ENCODE measurements around the gene GPR156.

Gene GPR156

DNA sequence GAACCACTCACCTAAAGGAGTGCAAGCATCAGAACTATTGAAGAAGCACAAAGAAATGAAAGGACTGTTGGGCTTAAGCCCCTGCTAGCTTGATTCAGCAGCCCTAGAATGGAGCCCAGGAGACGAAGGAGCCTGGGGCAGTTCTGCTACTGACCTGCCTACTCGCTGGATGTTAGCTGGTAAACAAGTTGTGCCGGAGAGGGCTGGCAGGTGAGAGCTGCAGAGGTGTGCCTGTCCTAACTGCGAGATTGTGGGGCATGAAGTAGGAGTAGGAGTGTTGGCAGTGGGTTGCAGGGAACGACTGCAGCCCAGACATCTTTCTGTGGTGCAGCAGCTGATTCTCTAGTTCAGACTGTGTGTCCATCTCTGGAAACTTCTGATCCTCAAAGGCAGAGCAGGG lies 115.6 kb downstream of the GPR156 start:
- H3K4me1 ChIP-seq (ENCODE audit: control insufficient read depth, insufficient read depth, low read length), result no peaks in the 10 kb centered on the region; the same call in 1 of the 2 replicates
- H3K36me3 ChIP-seq (ENCODE audit: control insufficient read depth in 2 of 2, insufficient read depth in 1 of 2, low read length in 2 of 2), result no peaks in the 10 kb centered on the region
- no peak overlapping the region for H3K27ac ChIP-seq (ENCODE audit: extremely low read depth, low read depth, low read length)
- POLR2A ChIA-PET, result no interaction called here
- TF ChIP-seq ZNF350 (tag by site-specific recombination; IDR thresholded peaks at IDR 0.05), result no peak
- no peak for TF ChIP-seq ZNF830 (tag by site-specific recombination; IDR thresholded peaks at IDR 0.05; ENCODE audit: low read depth)
- no peak for TF ChIP-seq HOXA7 (CRISPR knock-in tag; IDR thresholded peaks at IDR 0.05; ENCODE audit: borderline replicate concordance)
- TF ChIP-seq ZNF707 (tag by site-specific recombination; IDR thresholded peaks at IDR 0.05), result no peak
- TF ChIP-seq EGR2 (tag by site-specific recombination; IDR thresholded peaks at IDR 0.05; ENCODE audit: low read depth), result no peak
- TF ChIP-seq ZNF398 (tag by site-specific recombination; IDR thresholded peaks at IDR 0.05), result no peak
- no peak for TF ChIP-seq ZNF18 (tag by site-specific recombination; IDR thresholded peaks at IDR 0.05)
- TF ChIP-seq ZNF10 (tag by site-specific recombination; IDR thresholded peaks at IDR 0.05), result no peak
- TF ChIP-seq ZNF24 (tag by site-specific recombination; IDR thresholded peaks at IDR 0.05), result no peak
- TF ChIP-seq, protein P1, sequence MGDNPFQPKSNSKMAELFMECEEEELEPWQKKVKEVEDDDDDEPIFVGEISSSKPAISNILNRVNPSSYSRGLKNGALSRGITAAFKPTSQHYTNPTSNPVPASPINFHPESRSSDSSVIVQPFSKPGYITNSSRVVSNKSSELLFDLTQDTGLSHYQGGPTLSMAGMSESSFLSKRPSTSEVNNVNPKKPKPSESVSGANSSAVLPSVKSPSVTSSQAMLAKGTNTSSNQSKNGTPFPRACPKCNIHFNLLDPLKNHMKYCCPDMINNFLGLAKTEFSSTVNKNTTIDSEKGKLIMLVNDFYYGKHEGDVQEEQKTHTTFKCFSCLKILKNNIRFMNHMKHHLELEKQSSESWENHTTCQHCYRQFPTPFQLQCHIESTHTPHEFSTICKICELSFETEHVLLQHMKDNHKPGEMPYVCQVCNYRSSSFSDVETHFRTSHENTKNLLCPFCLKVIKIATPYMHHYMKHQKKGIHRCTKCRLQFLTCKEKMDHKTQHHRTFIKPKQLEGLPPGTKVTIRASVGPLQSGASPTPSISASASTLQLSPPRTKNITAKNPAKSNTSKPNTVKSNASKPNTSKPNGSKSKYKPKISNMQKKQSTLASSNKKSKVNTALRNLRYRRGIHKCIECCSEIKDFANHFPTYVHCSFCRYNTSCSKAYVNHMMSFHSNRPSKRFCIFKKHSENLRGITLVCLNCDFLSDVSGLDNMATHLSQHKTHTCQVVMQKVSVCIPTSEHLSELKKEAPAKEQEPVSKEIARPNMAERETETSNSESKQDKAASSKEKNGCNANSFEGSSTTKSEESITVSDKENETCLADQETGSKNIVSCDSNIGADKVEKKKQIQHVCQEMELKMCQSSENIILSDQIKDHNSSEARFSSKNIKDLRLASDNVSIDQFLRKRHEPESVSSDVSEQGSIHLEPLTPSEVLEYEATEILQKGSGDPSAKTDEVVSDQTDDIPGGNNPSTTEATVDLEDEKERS (tag by site-specific recombination; IDR thresholded peaks at IDR 0.05), result no peak
- no peak for TF ChIP-seq REST (tag by site-specific recombination; IDR thresholded peaks at IDR 0.05)
- no peak for TF ChIP-seq RBAK (tag by site-specific recombination; IDR thresholded peaks at IDR 0.05)
- CTCF ChIA-PET, result no interaction called here
- no peak overlapping the region for H3K4me3 ChIP-seq (ENCODE audit: low read depth, low read length)
- H3K9me3 ChIP-seq (ENCODE audit: control insufficient read depth, insufficient read depth, low read depth, low read length), result no peaks in the 10 kb centered on the region

- Histone ChIP-seq H3K27ac (ENCODE audit: extremely low read depth, low read depth, low read length) (no peak overlapping the region), H3K4me3 (ENCODE audit: low read depth, low read length) (no peak overlapping the region), H3K9me3 (ENCODE audit: control insufficient read depth, insufficient read depth, low read depth, low read length) (no peaks in the 10 kb centered on the region), H3K4me1 (ENCODE audit: control insufficient read depth, insufficient read depth, low read length) (no peaks in the 10 kb centered on the region; the same call in 1 of the 2 replicates), H3K36me3 (ENCODE audit: control insufficient read depth in 2 of 2, insufficient read depth in 1 of 2, low read length in 2 of 2) (no peaks in the 10 kb centered on the region)
- ChIA-PET CTCF (no interaction called here), POLR2A (no interaction called here)
- TF ChIP-seq, protein P2, sequence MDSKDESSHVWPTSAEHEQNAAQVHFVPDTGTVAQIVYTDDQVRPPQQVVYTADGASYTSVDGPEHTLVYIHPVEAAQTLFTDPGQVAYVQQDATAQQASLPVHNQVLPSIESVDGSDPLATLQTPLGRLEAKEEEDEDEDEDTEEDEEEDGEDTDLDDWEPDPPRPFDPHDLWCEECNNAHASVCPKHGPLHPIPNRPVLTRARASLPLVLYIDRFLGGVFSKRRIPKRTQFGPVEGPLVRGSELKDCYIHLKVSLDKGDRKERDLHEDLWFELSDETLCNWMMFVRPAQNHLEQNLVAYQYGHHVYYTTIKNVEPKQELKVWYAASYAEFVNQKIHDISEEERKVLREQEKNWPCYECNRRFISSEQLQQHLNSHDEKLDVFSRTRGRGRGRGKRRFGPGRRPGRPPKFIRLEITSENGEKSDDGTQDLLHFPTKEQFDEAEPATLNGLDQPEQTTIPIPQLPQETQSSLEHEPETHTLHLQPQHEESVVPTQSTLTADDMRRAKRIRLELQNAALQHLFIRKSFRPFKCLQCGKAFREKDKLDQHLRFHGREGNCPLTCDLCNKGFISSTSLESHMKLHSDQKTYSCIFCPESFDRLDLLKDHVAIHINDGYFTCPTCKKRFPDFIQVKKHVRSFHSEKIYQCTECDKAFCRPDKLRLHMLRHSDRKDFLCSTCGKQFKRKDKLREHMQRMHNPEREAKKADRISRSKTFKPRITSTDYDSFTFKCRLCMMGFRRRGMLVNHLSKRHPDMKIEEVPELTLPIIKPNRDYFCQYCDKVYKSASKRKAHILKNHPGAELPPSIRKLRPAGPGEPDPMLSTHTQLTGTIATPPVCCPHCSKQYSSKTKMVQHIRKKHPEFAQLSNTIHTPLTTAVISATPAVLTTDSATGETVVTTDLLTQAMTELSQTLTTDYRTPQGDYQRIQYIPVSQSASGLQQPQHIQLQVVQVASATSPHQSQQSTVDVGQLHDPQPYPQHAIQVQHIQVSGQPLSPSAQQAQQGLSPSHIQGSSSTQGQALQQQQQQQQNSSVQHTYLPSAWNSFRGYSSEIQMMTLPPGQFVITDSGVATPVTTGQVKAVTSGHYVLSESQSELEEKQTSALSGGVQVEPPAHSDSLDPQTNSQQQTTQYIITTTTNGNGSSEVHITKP (tag by site-specific recombination; IDR thresholded peaks at IDR 0.05), result no peak
- TF ChIP-seq GFI1B (tag by site-specific recombination; IDR thresholded peaks at IDR 0.05) (no peak), ZNF394 (tag by site-specific recombination; IDR thresholded peaks at IDR 0.05; ENCODE audit: borderline replicate concordance) (no peak), ZNF266 (tag by site-specific recombination; IDR thresholded peaks at IDR 0.05; ENCODE audit: low read depth) (no peak), ZNF777 (tag by site-specific recombination; IDR thresholded peaks at IDR 0.05; ENCODE audit: borderline replicate concordance) (no peak), ZNF24 (tag by site-specific recombination; IDR thresholded peaks at IDR 0.05) (no peak), IKZF3 (tag by site-specific recombination; IDR thresholded peaks at IDR 0.05) (no peak)
- TF ChIP-seq, protein P3, sequence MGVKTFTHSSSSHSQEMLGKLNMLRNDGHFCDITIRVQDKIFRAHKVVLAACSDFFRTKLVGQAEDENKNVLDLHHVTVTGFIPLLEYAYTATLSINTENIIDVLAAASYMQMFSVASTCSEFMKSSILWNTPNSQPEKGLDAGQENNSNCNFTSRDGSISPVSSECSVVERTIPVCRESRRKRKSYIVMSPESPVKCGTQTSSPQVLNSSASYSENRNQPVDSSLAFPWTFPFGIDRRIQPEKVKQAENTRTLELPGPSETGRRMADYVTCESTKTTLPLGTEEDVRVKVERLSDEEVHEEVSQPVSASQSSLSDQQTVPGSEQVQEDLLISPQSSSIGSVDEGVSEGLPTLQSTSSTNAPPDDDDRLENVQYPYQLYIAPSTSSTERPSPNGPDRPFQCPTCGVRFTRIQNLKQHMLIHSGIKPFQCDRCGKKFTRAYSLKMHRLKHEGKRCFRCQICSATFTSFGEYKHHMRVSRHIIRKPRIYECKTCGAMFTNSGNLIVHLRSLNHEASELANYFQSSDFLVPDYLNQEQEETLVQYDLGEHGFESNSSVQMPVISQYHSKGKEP (tag by site-specific recombination; IDR thresholded peaks at IDR 0.05), result no peak
Observed at GRCh38 chr3:120168611-120169010, 116.4 kb downstream of the GPR156 start.
